PC-3 (cell line): ENCODE results near the gene FBXL19. TPM values are rescaled to one million over a fixed set of nuclear protein-coding genes. Genes with fewer than 3 reads are reported as not detected.

Experiments used
- ATAC-seq: fragments of 200-7000 bp; cut with Tn5 transposase; 2 replicates; pipeline ENCODE4 v1.9.1; 2020; ENCODE audit warnings: mild to moderate bottlenecking, moderate library complexity
- BruUV-seq: library from RNA; stranded (reverse); fragments of 400-500 nt; replicated peaks from 2 replicates; lab custom pipeline; 2021; lab: Mats Ljungman, UMichigan
- CTCF ChIA-PET: fragments of 300-600 bp; sonication (Branson Sonifier 250); formaldehyde crosslinking; loops from one replicate; lab custom pipeline; 2022; ENCODE audit warnings: antibody characterized with exemption; lab: Charles Lee
- POLR2A ChIA-PET: fragments of 300-600 bp; sonication (Branson Sonifier 250); formaldehyde crosslinking; loops from one replicate; lab custom pipeline; 2022; ENCODE audit warnings: antibody characterized with exemption; ENCODE audit not compliant: unreplicated experiment; lab: Charles Lee
- DNase-seq: peaks from one replicate; pipeline ENCODE4 v3.0.0-alpha.2; 2015
- H2AFZ ChIP-seq: fragments of 300-600 bp; sonication (generic); 2 replicates; pipeline ENCODE4 v1.6.0; 2016; ENCODE audit warnings: antibody characterized with exemption, low read length
- H3F3A ChIP-seq: fragments of 300-600 bp; sonication (generic); one replicate; pipeline ENCODE4 v1.6.0; 2017; ENCODE audit warnings: antibody characterized with exemption, low read length, control low read depth, mild to moderate bottlenecking; ENCODE audit not compliant: unreplicated experiment
- H3K27ac ChIP-seq: fragments of 300-600 bp; sonication (generic); 2 replicates; pipeline ENCODE4 v1.5.1; 2016; ENCODE audit warnings: mild to moderate bottlenecking, low read length
- H3K27me3 ChIP-seq: fragments of 300-600 bp; sonication (generic); 2 replicates; pipeline ENCODE4 v1.6.1; 2016; ENCODE audit warnings: low read length, mixed read lengths
- H3K36me3 ChIP-seq: fragments of 300-600 bp; sonication (generic); 2 replicates; pipeline ENCODE4 v1.6.1; 2016; ENCODE audit warnings: low read depth, mixed run types, low read length, mixed read lengths
- H3K4me1 ChIP-seq: fragments of 300-600 bp; sonication (generic); 2 replicates; pipeline ENCODE4 v1.5.1; 2016; ENCODE audit warnings: low read length; ENCODE audit not compliant: insufficient read depth
- H3K4me2 ChIP-seq: fragments of 300-600 bp; sonication (generic); 2 replicates; pipeline ENCODE4 v1.6.0; 2016; ENCODE audit warnings: low read length
- H3K4me3 ChIP-seq: fragments of 300-600 bp; sonication (generic); 2 replicates; pipeline ENCODE4 v1.5.1; 2016; ENCODE audit warnings: mild to moderate bottlenecking, low read length, mixed read lengths
- H3K79me2 ChIP-seq: fragments of 300-600 bp; sonication (generic); 2 replicates; pipeline ENCODE4 v1.6.1; 2017; ENCODE audit warnings: low read length, mixed read lengths
- H3K9ac ChIP-seq: fragments of 300-600 bp; sonication (generic); 2 replicates; pipeline ENCODE4 v1.6.0; 2016; ENCODE audit warnings: mild to moderate bottlenecking, low read length
- H3K9me2 ChIP-seq: fragments of 300-600 bp; sonication (generic); replicated peaks from 2 replicates; pipeline ENCODE4 v1.6.1; 2016; ENCODE audit warnings: mixed run types, low read length, mixed read lengths
- H3K9me3 ChIP-seq: fragments of 300-600 bp; sonication (generic); 2 replicates; pipeline ENCODE4 v1.6.1; 2016; ENCODE audit warnings: low read length, mixed read lengths
- H4K20me1 ChIP-seq: fragments of 300-600 bp; sonication (generic); 2 replicates; pipeline ENCODE4 v1.6.1; 2016; ENCODE audit warnings: low read length, mixed read lengths
- EZH2 ChIP-seq: fragments of 300-600 bp; sonication (generic); IDR thresholded peaks from one replicate; pipeline ENCODE4 v1.6.1; 2017; ENCODE audit warnings: antibody characterized with exemption, mild to moderate bottlenecking, low read length; ENCODE audit not compliant: unreplicated experiment
- EZH2phosphoT487 ChIP-seq: fragments of 300-600 bp; sonication (generic); IDR thresholded peaks from 2 replicates; pipeline ENCODE4 v1.6.1; 2018; ENCODE audit warnings: mild to moderate bottlenecking, antibody characterized with exemption, low read length, borderline replicate concordance
- intact Hi-C: fragments of 100-400 bp; cut with micrococcal nuclease; formaldehyde crosslinking; loops from 2 replicates; pipeline ENCODE4 v1.9.0; 2023
- total RNA-seq: library from RNA; depleted of rRNA; stranded (reverse); fragments of >200 nt; gene quantifications from 2 replicates; pipeline ENCODE4 v1.2.3, GENCODE V29; 2014
- TF ChIP-seq, protein P1 (sequence below): fragments of 300-600 bp; sonication (generic); conservative IDR thresholded peaks from 2 replicates; pipeline ENCODE4 v1.5.1; 2017; ENCODE audit warnings: antibody characterized with exemption, low read depth, mild to moderate bottlenecking, low read length

The FBXL19 gene
- total RNA-seq, 1 experiment from 2014 or later, result 36.2 TPM

DNA sequence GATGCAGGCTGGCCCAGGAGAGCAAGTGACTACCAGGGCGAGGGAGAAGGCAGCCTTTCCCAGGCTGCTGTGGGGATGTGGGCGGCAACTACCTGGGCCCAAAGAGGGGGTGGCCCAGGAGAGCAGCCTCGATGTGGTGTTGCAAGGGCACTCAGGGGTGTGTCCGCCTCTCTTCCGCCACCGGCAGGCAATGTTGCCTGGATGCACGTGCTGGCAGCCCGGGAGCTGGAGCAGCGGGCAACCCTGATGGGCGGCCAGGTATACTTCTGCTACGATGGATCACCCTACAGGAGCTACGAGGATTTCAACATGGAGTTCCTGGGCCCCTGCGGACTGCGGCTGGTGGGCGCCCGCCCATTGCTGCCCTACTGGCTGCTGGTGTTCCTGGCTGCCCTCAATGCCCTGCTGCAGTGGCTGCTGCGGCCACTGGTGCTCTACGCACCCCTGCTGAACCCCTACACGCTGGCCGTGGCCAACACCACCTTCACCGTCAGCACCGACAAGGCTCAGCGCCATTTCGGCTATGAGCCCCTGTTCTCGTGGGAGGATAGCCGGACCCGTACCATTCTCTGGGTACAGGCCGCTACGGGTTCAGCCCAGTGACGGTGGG is 64.3 kb downstream of the FBXL19 start:
- DNase-seq (no peak), ATAC-seq (no peak)
- Histone ChIP-seq H4K20me1 (no peaks in the 10 kb centered on the region), H3K4me3 (no peak overlapping the region), H3K27ac (no peak overlapping the region), H3K4me1 (peaks cover 7% of the 10 kb centered on the region; the same call in 1 of the 2 replicates), H3K4me2 (no peak overlapping the region), H3K9me2 (no peaks in the 10 kb centered on the region), H3K9me3 (no peaks in the 10 kb centered on the region), H3K36me3 (no peaks in the 10 kb centered on the region), H3K9ac (no peak overlapping the region), H2AFZ (no peak overlapping the region), H3K27me3 (no peaks in the 10 kb centered on the region), H3K79me2 (no peaks in the 10 kb centered on the region), H3F3A (no peaks in the 10 kb centered on the region)
- no TSS peak for BruUV-seq
- ChIA-PET POLR2A (no interaction called here), CTCF (no interaction called here)
- intact Hi-C loops, result no loop called here
- TF ChIP-seq, protein P1, sequence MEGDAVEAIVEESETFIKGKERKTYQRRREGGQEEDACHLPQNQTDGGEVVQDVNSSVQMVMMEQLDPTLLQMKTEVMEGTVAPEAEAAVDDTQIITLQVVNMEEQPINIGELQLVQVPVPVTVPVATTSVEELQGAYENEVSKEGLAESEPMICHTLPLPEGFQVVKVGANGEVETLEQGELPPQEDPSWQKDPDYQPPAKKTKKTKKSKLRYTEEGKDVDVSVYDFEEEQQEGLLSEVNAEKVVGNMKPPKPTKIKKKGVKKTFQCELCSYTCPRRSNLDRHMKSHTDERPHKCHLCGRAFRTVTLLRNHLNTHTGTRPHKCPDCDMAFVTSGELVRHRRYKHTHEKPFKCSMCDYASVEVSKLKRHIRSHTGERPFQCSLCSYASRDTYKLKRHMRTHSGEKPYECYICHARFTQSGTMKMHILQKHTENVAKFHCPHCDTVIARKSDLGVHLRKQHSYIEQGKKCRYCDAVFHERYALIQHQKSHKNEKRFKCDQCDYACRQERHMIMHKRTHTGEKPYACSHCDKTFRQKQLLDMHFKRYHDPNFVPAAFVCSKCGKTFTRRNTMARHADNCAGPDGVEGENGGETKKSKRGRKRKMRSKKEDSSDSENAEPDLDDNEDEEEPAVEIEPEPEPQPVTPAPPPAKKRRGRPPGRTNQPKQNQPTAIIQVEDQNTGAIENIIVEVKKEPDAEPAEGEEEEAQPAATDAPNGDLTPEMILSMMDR, result no peak
- TF ChIP-seq EZH2 (no peak), EZH2phosphoT487 (no peak)

DNA sequence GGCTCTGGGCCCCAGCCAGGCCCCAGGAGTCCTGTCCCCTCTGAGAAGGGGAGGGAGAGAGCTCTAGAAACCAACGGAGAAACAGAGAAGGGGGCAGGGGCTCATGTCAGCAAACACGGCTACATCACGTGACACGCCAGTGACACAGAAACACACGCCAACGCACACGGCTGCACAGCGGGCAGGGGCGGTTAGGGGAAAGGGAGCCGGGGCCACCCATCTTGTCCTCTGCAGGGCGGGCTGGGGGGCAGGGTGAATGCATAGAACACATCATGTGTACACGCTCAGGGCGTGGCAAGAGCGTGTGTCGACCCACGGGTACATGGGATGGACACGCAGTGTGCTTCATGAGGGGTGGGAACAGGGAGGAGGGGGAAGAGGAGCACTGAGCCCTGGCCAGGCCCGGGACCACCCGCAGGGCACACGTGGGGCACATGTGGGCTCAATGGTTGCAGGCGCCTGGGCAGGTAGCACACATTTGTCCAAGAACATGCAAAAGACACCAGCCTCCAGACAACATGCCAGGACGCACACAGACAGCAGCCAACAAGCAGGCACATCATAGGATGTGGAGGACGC is 66.2 kb downstream of the FBXL19 start:
- H3K4me1 ChIP-seq, result peaks cover 7% of the 10 kb centered on the region; the same call in 1 of the 2 replicates
- H3K27me3 ChIP-seq, result no peaks in the 10 kb centered on the region
- no peaks in the 10 kb centered on the region for H3F3A ChIP-seq
- H3K9me3 ChIP-seq, result no peaks in the 10 kb centered on the region
- no peak for TF ChIP-seq EZH2phosphoT487
- no peak for TF ChIP-seq EZH2
- TF ChIP-seq, protein P1, result no peak
- CTCF ChIA-PET, result no interaction called here
- H2AFZ ChIP-seq, result no peak overlapping the region
- no peaks in the 10 kb centered on the region for H3K36me3 ChIP-seq
- no peaks in the 10 kb centered on the region for H3K9me2 ChIP-seq
- H3K4me2 ChIP-seq, result no peak overlapping the region
- H3K4me3 ChIP-seq, result no peak overlapping the region
- H3K79me2 ChIP-seq, result no peaks in the 10 kb centered on the region
- intact Hi-C loops, result no loop called here
- no TSS peak for BruUV-seq
- DNase-seq (no peak), ATAC-seq (no peak)
- POLR2A ChIA-PET, result no interaction called here
- H3K27ac ChIP-seq, result no peak overlapping the region
- no peak overlapping the region for H3K9ac ChIP-seq
- no peaks in the 10 kb centered on the region for H4K20me1 ChIP-seq

DNA sequence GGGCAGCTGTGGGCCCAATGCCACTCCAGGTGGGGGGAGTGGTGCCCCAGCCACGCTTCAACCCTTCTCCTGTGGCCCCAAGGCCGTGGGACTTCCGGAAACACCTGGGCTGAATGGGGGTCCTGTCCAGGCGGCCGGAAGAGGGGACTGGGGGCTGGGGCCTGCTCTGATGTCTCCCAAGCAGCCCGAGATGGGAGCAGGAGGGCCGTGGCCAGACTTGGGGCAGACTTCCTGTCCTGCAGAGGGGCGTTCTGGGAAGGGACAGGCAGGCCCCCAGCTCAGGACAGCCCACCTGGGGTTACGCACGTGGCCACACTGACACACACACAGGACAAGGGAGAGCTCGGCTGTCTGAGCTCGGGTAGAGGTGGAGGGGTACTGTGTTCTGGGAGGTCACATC is 66.7 kb downstream of the FBXL19 start:
- Histone ChIP-seq H3K36me3 (no peaks in the 10 kb centered on the region), H3K4me3 (no peak overlapping the region), H3K4me1 (peaks cover 6% of the 10 kb centered on the region; the same call in 1 of the 2 replicates), H3K9me2 (no peaks in the 10 kb centered on the region), H4K20me1 (no peaks in the 10 kb centered on the region), H3K79me2 (no peaks in the 10 kb centered on the region), H3K27me3 (no peaks in the 10 kb centered on the region), H2AFZ (no peak overlapping the region), H3F3A (no peaks in the 10 kb centered on the region), H3K9me3 (no peaks in the 10 kb centered on the region), H3K9ac (no peak overlapping the region), H3K4me2 (no peak overlapping the region), H3K27ac (no peak overlapping the region)
- TF ChIP-seq, protein P1, result no peak
- no peak for TF ChIP-seq EZH2
- no peak for TF ChIP-seq EZH2phosphoT487
- DNase-seq, result no peak
- intact Hi-C loops, result no loop called here
- no peak for ATAC-seq
- CTCF ChIA-PET, result no interaction called here
- no TSS peak for BruUV-seq
- POLR2A ChIA-PET, result no interaction called here
